ENCODE measurements around the gene SOAT1. TPM values are rescaled to one million over a fixed set of nuclear protein-coding genes. Genes with fewer than 3 reads are reported as not detected.

The SOAT1 gene
- polyA plus RNA-seq, 2 donors, result 0.84 to 1.5 TPM

GRCh38 chr1:179321533-179322216 lies 28.1 kb downstream of the SOAT1 start:
- H3K4me1 ChIP-seq (ENCODE audit: control insufficient read depth in 2 of 2, insufficient read depth in 2 of 2, low read length in 1 of 2), result no peaks in the 10 kb centered on the region
- no peak overlapping the region for H3K4me3 ChIP-seq (ENCODE audit: low read depth in 1 of 2, low read length in 2 of 2)
- no peaks in the 10 kb centered on the region for H3K36me3 ChIP-seq (ENCODE audit: control insufficient read depth in 2 of 2, insufficient read depth in 2 of 2, low read length in 1 of 2)
- 95 to 98% methylated on average over 5 of the region's 5 CpGs for WGBS, 2 donors
- H3K27me3 ChIP-seq (ENCODE audit: control insufficient read depth in 1 of 2, insufficient read depth in 2 of 2, low read length in 2 of 2), result no peaks in the 10 kb centered on the region
- H3K27ac ChIP-seq (ENCODE audit: low read depth in 2 of 2, low read length in 1 of 2), result no peak overlapping the region
- H3K9me3 ChIP-seq (ENCODE audit: control insufficient read depth in 2 of 2, insufficient read depth in 1 of 2, low read depth in 1 of 2, low read length in 1 of 2), result peaks cover 0 to 3% of the 10 kb centered on the region in 2 donors

GRCh38 chr1:179322557-179322956 lies 29.0 kb downstream of the SOAT1 start:
- 63 to 84% methylated on average over 3 of the region's 3 CpGs for WGBS, 2 donors
- H3K27me3 ChIP-seq (ENCODE audit: control insufficient read depth in 1 of 2, insufficient read depth in 2 of 2, low read length in 2 of 2), result no peaks in the 10 kb centered on the region
- H3K36me3 ChIP-seq (ENCODE audit: control insufficient read depth in 2 of 2, insufficient read depth in 2 of 2, low read length in 1 of 2), result no peaks in the 10 kb centered on the region
- peaks cover 0 to 3% of the 10 kb centered on the region in 2 donors for H3K9me3 ChIP-seq (ENCODE audit: control insufficient read depth in 2 of 2, insufficient read depth in 1 of 2, low read depth in 1 of 2, low read length in 1 of 2)
- H3K4me3 ChIP-seq (ENCODE audit: low read depth in 1 of 2, low read length in 2 of 2), result no peak overlapping the region
- no peak overlapping the region for H3K27ac ChIP-seq (ENCODE audit: low read depth in 2 of 2, low read length in 1 of 2)
- no peaks in the 10 kb centered on the region for H3K4me1 ChIP-seq (ENCODE audit: control insufficient read depth in 2 of 2, insufficient read depth in 2 of 2, low read length in 1 of 2)

- Histone ChIP-seq H3K27me3 (ENCODE audit: control insufficient read depth in 1 of 2, insufficient read depth in 2 of 2, low read length in 2 of 2) (no peaks in the 10 kb centered on the region), H3K4me1 (ENCODE audit: control insufficient read depth in 2 of 2, insufficient read depth in 2 of 2, low read length in 1 of 2) (no peaks in the 10 kb centered on the region), H3K27ac (ENCODE audit: low read depth in 2 of 2, low read length in 1 of 2) (no peak overlapping the region), H3K9me3 (ENCODE audit: control insufficient read depth in 2 of 2, insufficient read depth in 1 of 2, low read depth in 1 of 2, low read length in 1 of 2) (peaks cover 0 to 3% of the 10 kb centered on the region in 2 donors), H3K36me3 (ENCODE audit: control insufficient read depth in 2 of 2, insufficient read depth in 2 of 2, low read length in 1 of 2) (no peaks in the 10 kb centered on the region), H3K4me3 (ENCODE audit: low read depth in 1 of 2, low read length in 2 of 2) (no peak overlapping the region)
- WGBS, 2 donors, result 84 to 86% methylated on average over 4 of the region's 4 CpGs
These were observed 29.8 kb downstream of the SOAT1 start for GRCh38 chr1:179323436-179323835.

GRCh38 chr1:179325836-179326235 lies 32.2 kb downstream of the SOAT1 start:
- Histone ChIP-seq H3K36me3 (ENCODE audit: control insufficient read depth in 2 of 2, insufficient read depth in 2 of 2, low read length in 1 of 2) (no peaks in the 10 kb centered on the region), H3K9me3 (ENCODE audit: control insufficient read depth in 2 of 2, insufficient read depth in 1 of 2, low read depth in 1 of 2, low read length in 1 of 2) (peaks cover 0 to 4% of the 10 kb centered on the region in 2 donors), H3K4me3 (ENCODE audit: low read depth in 1 of 2, low read length in 2 of 2) (no peak overlapping the region), H3K27me3 (ENCODE audit: control insufficient read depth in 1 of 2, insufficient read depth in 2 of 2, low read length in 2 of 2) (no peaks in the 10 kb centered on the region), H3K4me1 (ENCODE audit: control insufficient read depth in 2 of 2, insufficient read depth in 2 of 2, low read length in 1 of 2) (no peaks in the 10 kb centered on the region), H3K27ac (ENCODE audit: low read depth in 2 of 2, low read length in 1 of 2) (no peak overlapping the region)
- WGBS, 2 donors, result 87 to 93% methylated on average over 2 of the region's 2 CpGs

- Histone ChIP-seq H3K36me3 (ENCODE audit: control insufficient read depth in 2 of 2, insufficient read depth in 2 of 2, low read length in 1 of 2) (no peaks in the 10 kb centered on the region), H3K9me3 (ENCODE audit: control insufficient read depth in 2 of 2, insufficient read depth in 1 of 2, low read depth in 1 of 2, low read length in 1 of 2) (peaks cover 0 to 4% of the 10 kb centered on the region in 2 donors), H3K27me3 (ENCODE audit: control insufficient read depth in 1 of 2, insufficient read depth in 2 of 2, low read length in 2 of 2) (no peaks in the 10 kb centered on the region), H3K4me1 (ENCODE audit: control insufficient read depth in 2 of 2, insufficient read depth in 2 of 2, low read length in 1 of 2) (no peaks in the 10 kb centered on the region), H3K27ac (ENCODE audit: low read depth in 2 of 2, low read length in 1 of 2) (no peak overlapping the region), H3K4me3 (ENCODE audit: low read depth in 1 of 2, low read length in 2 of 2) (no peak overlapping the region)
- WGBS, 2 donors, result 94 to 97% methylated on average over 3 of the region's 3 CpGs
These were observed 33.1 kb downstream of the SOAT1 start for GRCh38 chr1:179326746-179327145.

GRCh38 chr1:179327196-179327595 lies 33.6 kb downstream of the SOAT1 start:
- H3K36me3 ChIP-seq (ENCODE audit: control insufficient read depth in 2 of 2, insufficient read depth in 2 of 2, low read length in 1 of 2), result no peaks in the 10 kb centered on the region
- H3K27ac ChIP-seq (ENCODE audit: low read depth in 2 of 2, low read length in 1 of 2), result no peak overlapping the region
- H3K27me3 ChIP-seq (ENCODE audit: control insufficient read depth in 1 of 2, insufficient read depth in 2 of 2, low read length in 2 of 2), result no peaks in the 10 kb centered on the region
- H3K4me3 ChIP-seq (ENCODE audit: low read depth in 1 of 2, low read length in 2 of 2), result no peak overlapping the region
- H3K9me3 ChIP-seq (ENCODE audit: control insufficient read depth in 2 of 2, insufficient read depth in 1 of 2, low read depth in 1 of 2, low read length in 1 of 2), result peaks cover 0 to 4% of the 10 kb centered on the region in 2 donors
- H3K4me1 ChIP-seq (ENCODE audit: control insufficient read depth in 2 of 2, insufficient read depth in 2 of 2, low read length in 1 of 2), result no peaks in the 10 kb centered on the region
- WGBS, 2 donors, result 90 to 93% methylated on average over 7 of the region's 7 CpGs

- no peaks in the 10 kb centered on the region for H3K36me3 ChIP-seq (ENCODE audit: control insufficient read depth in 2 of 2, insufficient read depth in 2 of 2, low read length in 1 of 2)
- 72 to 85% methylated on average over 3 of the region's 3 CpGs for WGBS, 2 donors
- H3K27me3 ChIP-seq (ENCODE audit: control insufficient read depth in 1 of 2, insufficient read depth in 2 of 2, low read length in 2 of 2), result no peaks in the 10 kb centered on the region
- H3K9me3 ChIP-seq (ENCODE audit: control insufficient read depth in 2 of 2, insufficient read depth in 1 of 2, low read depth in 1 of 2, low read length in 1 of 2), result peaks cover 0 to 4% of the 10 kb centered on the region in 2 donors
- no peak overlapping the region for H3K4me3 ChIP-seq (ENCODE audit: low read depth in 1 of 2, low read length in 2 of 2)
- H3K4me1 ChIP-seq (ENCODE audit: control insufficient read depth in 2 of 2, insufficient read depth in 2 of 2, low read length in 1 of 2), result no peaks in the 10 kb centered on the region
- H3K27ac ChIP-seq (ENCODE audit: low read depth in 2 of 2, low read length in 1 of 2), result no peak overlapping the region
These were observed 34.1 kb downstream of the SOAT1 start for GRCh38 chr1:179327679-179328078.

- 77 to 89% methylated on average over 2 of the region's 2 CpGs for WGBS, 2 donors
- H3K9me3 ChIP-seq (ENCODE audit: control insufficient read depth in 2 of 2, insufficient read depth in 1 of 2, low read depth in 1 of 2, low read length in 1 of 2), result peaks cover 0 to 4% of the 10 kb centered on the region in 2 donors
These were observed 36.3 kb downstream of the SOAT1 start for GRCh38 chr1:179329862-179330261.

GRCh38 chr1:179334440-179334839 lies 40.8 kb downstream of the SOAT1 start:
- 92 to 93% methylated on average over 4 of the region's 4 CpGs for WGBS, 2 donors
- Histone ChIP-seq H3K27ac (ENCODE audit: low read depth in 2 of 2, low read length in 1 of 2) (no peak overlapping the region), H3K27me3 (ENCODE audit: control insufficient read depth in 1 of 2, insufficient read depth in 2 of 2, low read length in 2 of 2) (no peaks in the 10 kb centered on the region), H3K4me1 (ENCODE audit: control insufficient read depth in 2 of 2, insufficient read depth in 2 of 2, low read length in 1 of 2) (no peaks in the 10 kb centered on the region), H3K4me3 (ENCODE audit: low read depth in 1 of 2, low read length in 2 of 2) (no peak overlapping the region), H3K36me3 (ENCODE audit: control insufficient read depth in 2 of 2, insufficient read depth in 2 of 2, low read length in 1 of 2) (no peaks in the 10 kb centered on the region), H3K9me3 (ENCODE audit: control insufficient read depth in 2 of 2, insufficient read depth in 1 of 2, low read depth in 1 of 2, low read length in 1 of 2) (peaks cover 0 to 4% of the 10 kb centered on the region in 2 donors)

More at GRCh38 chr1:179329862-179330261, 36.3 kb downstream of the SOAT1 start:
- H3K4me3 ChIP-seq (ENCODE audit: low read depth in 1 of 2, low read length in 2 of 2), result no peak overlapping the region
- H3K4me1 ChIP-seq (ENCODE audit: control insufficient read depth in 2 of 2, insufficient read depth in 2 of 2, low read length in 1 of 2), result no peaks in the 10 kb centered on the region
- no peak overlapping the region for H3K27ac ChIP-seq (ENCODE audit: low read depth in 2 of 2, low read length in 1 of 2)
- no peaks in the 10 kb centered on the region for H3K36me3 ChIP-seq (ENCODE audit: control insufficient read depth in 2 of 2, insufficient read depth in 2 of 2, low read length in 1 of 2)
- no peaks in the 10 kb centered on the region for H3K27me3 ChIP-seq (ENCODE audit: control insufficient read depth in 1 of 2, insufficient read depth in 2 of 2, low read length in 2 of 2)

GRCh38 chr1:179337288-179337687 lies 43.7 kb downstream of the SOAT1 start:
- Histone ChIP-seq H3K4me1 (ENCODE audit: control insufficient read depth in 2 of 2, insufficient read depth in 2 of 2, low read length in 1 of 2) (no peaks in the 10 kb centered on the region), H3K9me3 (ENCODE audit: control insufficient read depth in 2 of 2, insufficient read depth in 1 of 2, low read depth in 1 of 2, low read length in 1 of 2) (no peaks in the 10 kb centered on the region), H3K27ac (ENCODE audit: low read depth in 2 of 2, low read length in 1 of 2) (no peak overlapping the region), H3K27me3 (ENCODE audit: control insufficient read depth in 1 of 2, insufficient read depth in 2 of 2, low read length in 2 of 2) (no peaks in the 10 kb centered on the region), H3K36me3 (ENCODE audit: control insufficient read depth in 2 of 2, insufficient read depth in 2 of 2, low read length in 1 of 2) (no peaks in the 10 kb centered on the region), H3K4me3 (ENCODE audit: low read depth in 1 of 2, low read length in 2 of 2) (no peak overlapping the region)
- 88 to 93% methylated on average over 2 of the region's 2 CpGs for WGBS, 2 donors
